Camera-type eye (tissue), 1 donor: ENCODE data around the gene NKD2. TPM values are rescaled to one million over a fixed set of nuclear protein-coding genes. Genes with fewer than 3 reads are reported as not detected.

Source experiments
- total RNA-seq: library from RNA; depleted of rRNA; stranded (reverse); fragments of >200 nt; gene quantifications from one replicate; pipeline ENCODE4 v1.2.3, GENCODE V29; 2014

The NKD2 gene
- 18.0 TPM for total RNA-seq

GRCh38 chr5:1008451-1009358 is at the start of gene NKD2:
TSS of gene NKD2 (plus strand) at chr5:1008802. CDS start at chr5:1009058, 256 bp downstream.

Other genes with a start within 250 kb of the NKD2 start
- 2.6 TPM for gene ZDHHC11B, start 224.1 kb upstream of the NKD2 start, total RNA-seq
- gene ZDHHC11, start 157.8 kb upstream of the NKD2 start, total RNA-seq: 10.3 TPM
- gene BRD9, start 116.0 kb upstream of the NKD2 start, total RNA-seq: 47.8 TPM
- 3.1 TPM for gene TRIP13, start 115.9 kb upstream of the NKD2 start, total RNA-seq
- 31.1 TPM for gene SLC12A7, start 103.3 kb downstream of the NKD2 start, total RNA-seq
- 0.27 TPM for gene SLC6A19, start 192.8 kb downstream of the NKD2 start, total RNA-seq
- gene SLC6A18, start 216.6 kb downstream of the NKD2 start, total RNA-seq: not detected